ENCODE results near the gene SBNO1.
"Not testable (repeated sequence)": the region's sequence is repeated elsewhere in the genome, so short reads cannot be mapped to it uniquely, and the experiment has no call there.

The SBNO1 gene

DNA sequence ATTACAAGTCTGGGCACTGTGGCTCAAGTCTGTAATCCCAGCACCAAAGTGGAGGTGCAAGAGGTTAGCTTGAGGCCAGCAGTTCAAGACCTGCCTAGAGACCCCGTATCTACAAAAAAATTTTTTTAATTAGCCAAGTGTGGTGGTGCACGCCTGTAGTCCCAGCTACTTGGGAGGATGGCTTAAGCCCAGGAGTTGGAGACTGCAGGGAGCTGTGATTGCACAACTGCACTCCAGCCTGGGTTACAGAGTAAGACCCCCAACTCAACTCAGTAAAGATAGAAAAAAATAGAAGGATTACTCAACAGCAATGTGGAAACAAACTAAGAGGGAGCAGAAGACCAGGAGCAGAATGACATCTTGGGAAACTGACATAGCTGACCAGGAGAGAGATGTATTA, 13.3 kb downstream of the SBNO1 start:
- in situ Hi-C loops (cut with MboI; ENCODE audit: low sequenced_read_pairs) = no loop called here

GRCh38 chr12:123346946-123347345, 17.7 kb downstream of the SBNO1 start:
- in situ Hi-C loops (cut with MboI; ENCODE audit: low sequenced_read_pairs) = no loop called here

- in situ Hi-C loops (cut with MboI; ENCODE audit: low sequenced_read_pairs) = no loop called here
Measured at GRCh38 chr12:123344086-123344485, 20.6 kb downstream of the SBNO1 start.

- in situ Hi-C loops (cut with MboI; ENCODE audit: low sequenced_read_pairs) = no loop called here
Measured at GRCh38 chr12:123337070-123337469, 27.6 kb downstream of the SBNO1 start.

GRCh38 chr12:123336530-123336929, 28.1 kb downstream of the SBNO1 start:
- in situ Hi-C loops (cut with MboI; ENCODE audit: low sequenced_read_pairs) = no loop called here

GRCh38 chr12:123335490-123335889, 29.2 kb downstream of the SBNO1 start:
- in situ Hi-C loops (cut with MboI; ENCODE audit: low sequenced_read_pairs) = no loop called here

DNA sequence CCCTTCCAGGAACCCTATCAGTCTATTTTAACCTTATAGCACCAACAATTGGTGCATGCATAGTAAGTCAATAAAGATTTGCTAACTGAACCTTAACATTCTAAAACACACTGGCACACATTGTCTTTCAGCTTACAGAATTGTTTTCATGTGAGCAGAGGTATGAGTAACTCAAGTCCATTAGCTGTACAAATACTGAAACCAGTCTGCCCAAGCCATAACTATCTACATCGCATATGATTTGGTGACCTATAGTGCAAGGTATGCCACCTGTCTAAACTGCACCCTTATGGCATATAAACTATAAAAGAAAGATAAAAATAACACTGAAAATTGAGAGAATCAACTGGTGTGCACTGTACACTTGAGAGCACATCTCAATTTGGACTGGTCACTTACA, 34.8 kb downstream of the SBNO1 start:
- in situ Hi-C loops (cut with MboI; ENCODE audit: low sequenced_read_pairs) = no loop called here

DNA sequence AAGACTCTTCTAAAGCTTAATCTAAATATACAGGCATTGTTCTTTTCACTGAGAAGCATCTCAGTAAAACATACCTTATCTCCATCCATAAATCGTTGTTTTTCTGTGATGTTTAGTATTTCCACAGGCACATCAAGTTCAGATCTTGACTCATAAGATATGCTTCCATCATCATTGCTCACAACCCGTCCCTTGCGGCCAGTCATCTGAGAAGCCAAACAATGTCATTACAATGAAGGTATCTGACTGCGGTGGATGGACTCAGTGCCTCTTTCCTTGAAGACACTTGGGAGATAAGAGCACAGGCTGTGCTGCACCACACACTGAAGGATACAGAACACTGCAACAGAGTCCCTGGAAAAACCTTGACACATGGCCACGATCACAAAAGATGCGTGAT, 44.8 kb downstream of the SBNO1 start:
- in situ Hi-C loops (cut with MboI; ENCODE audit: low sequenced_read_pairs) = no loop called here

DNA sequence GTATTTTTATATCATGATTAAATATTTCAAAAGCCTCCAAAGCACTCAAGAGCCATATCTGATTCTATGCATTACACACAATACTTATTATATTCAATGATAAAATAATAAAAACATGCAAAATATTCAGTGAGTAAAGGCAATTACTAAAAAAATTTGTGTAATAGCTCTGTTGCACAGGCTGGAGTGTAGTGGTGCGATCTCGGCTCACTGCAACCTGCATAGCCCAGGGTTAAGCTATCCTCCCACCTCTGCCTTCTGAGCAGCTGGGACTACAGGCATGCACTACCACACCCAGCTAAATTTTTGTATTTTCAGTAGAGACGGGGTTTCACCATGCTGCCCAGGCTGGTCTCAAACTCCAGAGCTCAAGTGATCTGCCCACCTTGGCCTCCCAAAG, 45.4 kb downstream of the SBNO1 start:
- in situ Hi-C loops (cut with MboI; ENCODE audit: low sequenced_read_pairs) = no loop called here

GRCh38 chr12:123313046-123313445, 51.6 kb downstream of the SBNO1 start:
- in situ Hi-C loops (cut with MboI; ENCODE audit: low sequenced_read_pairs) = not testable (repeated sequence)

DNA sequence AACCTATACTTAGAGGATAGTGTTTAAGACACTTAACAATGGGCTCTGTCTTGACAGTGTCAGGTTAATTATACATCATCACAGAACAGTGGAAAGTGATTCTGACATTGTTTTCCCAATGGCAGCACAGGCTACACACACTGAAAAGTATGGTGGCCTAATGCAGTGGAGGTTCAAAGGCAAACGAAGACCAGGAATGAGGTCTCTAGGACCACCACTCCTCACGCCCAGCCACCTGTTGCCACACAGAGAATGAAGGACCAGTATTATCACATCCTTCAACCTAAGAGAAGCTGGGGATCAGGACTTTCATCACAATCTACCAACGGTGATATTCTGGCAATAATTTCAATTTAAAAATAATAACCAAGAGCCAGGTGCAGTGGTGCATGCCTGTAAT, 58.4 kb downstream of the SBNO1 start:
- in situ Hi-C loops (cut with MboI; ENCODE audit: low sequenced_read_pairs) = no loop called here

DNA sequence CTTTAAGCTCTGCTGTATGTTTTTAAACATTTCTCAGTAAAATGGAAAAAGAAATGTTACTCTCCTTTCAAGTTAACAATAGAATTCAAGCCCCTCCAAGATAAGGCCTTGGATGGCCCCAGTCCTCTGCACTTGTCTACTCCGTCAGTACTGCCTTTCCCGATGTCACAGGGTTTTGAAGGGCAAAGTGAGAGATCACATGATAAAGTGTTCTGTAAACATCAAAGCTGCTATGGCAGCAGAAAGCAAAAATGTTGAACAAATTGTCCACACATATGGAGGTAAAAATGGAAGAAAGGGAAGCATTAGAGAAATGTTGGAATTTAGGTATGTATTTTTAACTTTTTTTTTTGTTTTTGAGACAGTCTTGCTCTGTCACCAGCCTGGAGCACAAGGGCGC, 59.5 kb downstream of the SBNO1 start:
- in situ Hi-C loops (cut with MboI; ENCODE audit: low sequenced_read_pairs) = no loop called here

- in situ Hi-C loops (cut with MboI; ENCODE audit: low sequenced_read_pairs) = no loop called here
Measured at GRCh38 chr12:123293178-123293760, 71.4 kb downstream of the SBNO1 start.

DNA sequence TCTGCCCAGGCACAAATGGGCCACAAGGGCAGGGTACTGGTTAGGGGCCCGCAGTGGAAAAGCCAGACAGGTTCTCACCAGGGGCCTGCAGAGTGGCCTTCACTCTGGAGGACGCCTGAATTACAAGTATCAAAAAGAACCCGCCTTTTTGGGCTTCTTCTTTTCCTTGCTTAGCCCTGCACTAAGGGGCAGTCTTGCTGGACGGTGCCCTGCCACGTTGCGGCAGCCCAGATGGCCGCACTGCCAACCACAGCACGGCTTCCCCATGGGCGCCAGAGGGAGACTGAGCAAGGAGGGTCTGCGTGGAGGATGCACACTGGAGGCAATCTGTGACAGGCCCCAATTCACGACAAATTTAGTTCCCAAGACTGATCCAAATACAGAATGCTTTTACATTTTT, 74.7 kb downstream of the SBNO1 start:
- in situ Hi-C loops (cut with MboI; ENCODE audit: low sequenced_read_pairs) = no loop called here

DNA sequence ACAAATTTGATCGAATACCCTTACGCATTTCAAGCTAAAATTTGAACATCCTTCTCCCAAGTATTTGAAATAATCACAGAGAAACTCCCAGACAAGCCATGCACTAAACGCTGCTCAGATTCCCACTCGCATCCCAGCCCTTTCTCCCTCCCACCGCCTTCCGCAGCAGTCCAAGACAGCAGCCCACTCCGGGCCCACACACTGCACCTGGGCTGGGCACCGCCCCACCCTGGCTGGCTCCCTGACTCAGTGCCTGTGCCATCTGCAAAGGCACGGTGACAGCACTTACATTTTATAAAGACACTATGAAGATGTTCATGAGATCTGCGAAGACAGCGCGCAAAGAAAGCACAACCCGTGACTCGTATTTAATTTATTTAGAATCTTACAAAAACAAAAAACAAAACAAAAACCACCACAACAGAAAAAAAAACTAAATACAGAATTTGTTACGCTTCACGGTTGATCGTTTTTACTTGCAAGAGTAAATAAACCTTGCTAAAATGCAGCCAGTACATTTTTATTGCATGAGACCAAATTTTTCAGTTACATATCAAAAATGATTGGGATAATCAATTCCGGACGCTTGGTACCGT, 75.8 kb downstream of the SBNO1 start:
- in situ Hi-C loops (cut with MboI; ENCODE audit: low sequenced_read_pairs) = no loop called here

DNA sequence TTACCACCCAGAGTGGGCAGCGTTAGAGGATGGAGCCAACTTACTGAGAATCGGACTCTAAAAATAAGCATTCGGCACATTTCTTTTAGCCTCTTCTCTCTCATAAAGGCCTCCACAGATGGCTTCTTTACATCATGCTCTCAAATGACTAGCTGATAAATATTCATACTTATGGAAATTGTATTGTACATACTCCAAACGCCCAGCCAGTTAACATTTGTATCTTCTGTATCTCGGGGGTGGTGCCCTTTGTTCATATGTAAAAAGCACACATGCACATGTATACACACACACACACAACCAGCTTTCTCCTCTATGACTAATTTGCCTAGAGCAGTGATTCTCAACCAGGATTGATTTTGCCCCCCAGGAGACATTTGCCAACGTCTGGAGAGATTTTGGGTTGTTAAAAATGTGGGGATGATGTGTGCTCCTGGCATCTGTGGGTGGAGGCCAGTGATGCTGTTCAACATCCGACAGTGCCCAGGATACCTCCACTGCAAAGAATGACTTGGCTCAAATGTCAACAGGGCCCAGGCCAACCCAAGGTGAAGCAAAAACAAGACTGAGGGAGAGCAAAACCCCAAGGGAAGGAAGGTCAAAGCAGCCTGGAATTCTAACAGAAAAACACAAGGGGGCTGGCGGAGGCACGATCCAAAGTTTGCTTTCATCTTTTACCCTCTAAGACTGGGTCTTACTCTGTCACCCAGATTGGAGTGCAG, 77.8 kb downstream of the SBNO1 start:
- in situ Hi-C loops (cut with MboI; ENCODE audit: low sequenced_read_pairs) = no loop called here

GRCh38 chr12:123284669-123285068, 80.0 kb downstream of the SBNO1 start:
- in situ Hi-C loops (cut with MboI; ENCODE audit: low sequenced_read_pairs) = no loop called here

GRCh38 chr12:123283461-123283860, 81.2 kb downstream of the SBNO1 start:
- in situ Hi-C loops (cut with MboI; ENCODE audit: low sequenced_read_pairs) = no loop called here

- in situ Hi-C loops (cut with MboI; ENCODE audit: low sequenced_read_pairs) = no loop called here
Measured at GRCh38 chr12:123282111-123282510, 82.5 kb downstream of the SBNO1 start.

DNA sequence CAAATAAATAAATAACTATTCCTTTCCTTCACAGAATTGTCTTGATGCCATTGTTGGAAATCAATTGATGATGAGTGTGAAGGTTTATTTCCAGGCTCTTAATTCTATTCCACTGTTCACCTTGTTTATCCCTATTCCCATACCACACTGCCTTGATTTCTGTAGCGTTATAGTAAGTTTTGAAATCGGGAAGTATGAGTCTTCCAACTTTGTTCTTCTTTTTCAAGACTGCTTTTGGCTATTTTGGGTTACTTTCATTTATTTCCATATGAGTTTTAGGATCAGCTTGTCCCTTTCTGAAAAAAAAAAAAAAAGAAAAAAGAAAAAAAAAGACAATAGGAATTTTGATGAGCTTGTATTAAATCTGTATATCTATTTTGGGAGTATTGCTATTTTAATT, 83.7 kb downstream of the SBNO1 start:
- in situ Hi-C loops (cut with MboI; ENCODE audit: low sequenced_read_pairs) = no loop called here

GRCh38 chr12:123278101-123278627, 86.5 kb downstream of the SBNO1 start:
- in situ Hi-C loops (cut with MboI; ENCODE audit: low sequenced_read_pairs) = no loop called here

DNA sequence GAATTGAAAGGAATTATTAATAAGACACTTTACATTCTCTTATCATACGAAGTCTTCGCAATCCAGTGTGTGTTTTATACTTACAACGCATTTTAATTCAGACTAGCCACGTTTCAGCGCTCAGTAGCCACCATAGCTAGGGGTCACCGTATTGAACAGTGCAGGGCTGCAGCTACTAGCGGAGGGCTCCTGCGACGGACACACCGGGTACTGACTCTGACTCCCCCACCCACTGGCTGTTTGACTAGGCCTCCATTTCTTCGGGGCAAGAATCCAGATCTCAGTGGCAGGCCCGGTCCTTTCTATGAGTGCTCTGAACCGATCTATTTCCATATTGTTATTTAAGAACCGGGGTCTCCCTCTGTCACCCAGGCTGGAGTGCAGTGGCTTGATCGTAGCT, 91.5 kb downstream of the SBNO1 start:
- in situ Hi-C loops (cut with MboI; ENCODE audit: low sequenced_read_pairs) = no loop called here
